Mesendoderm (in vitro differentiated cells): ENCODE measurements around the gene ABTB1.

Experiments used
- DNase-seq: peaks from one replicate; pipeline ENCODE4 v3.0.0; 2013
- H2AK5ac ChIP-seq: 2 replicates; pipeline ENCODE4 v1.6.1; 2013; ENCODE audit warnings: low read length, inconsistent platforms
- H2BK120ac ChIP-seq: 2 replicates; pipeline ENCODE4 v1.6.1; 2013; ENCODE audit warnings: low read depth, mild to moderate bottlenecking, low read length, moderate library complexity, mixed read lengths
- H2BK15ac ChIP-seq: replicated peaks from 2 replicates; pipeline ENCODE4 v1.6.1; 2013; ENCODE audit warnings: low read depth, mild to moderate bottlenecking, moderate library complexity
- H2BK5ac ChIP-seq: 2 replicates; pipeline ENCODE4 v1.6.1; 2013; ENCODE audit warnings: low read length, inconsistent platforms
- H3K18ac ChIP-seq: 2 replicates; pipeline ENCODE4 v1.6.1; 2013; ENCODE audit warnings: mild to moderate bottlenecking, low read length, mixed read lengths
- H3K23ac ChIP-seq: one replicate; pipeline ENCODE4 v1.6.1; 2013; ENCODE audit warnings: low read length
- H3K27ac ChIP-seq: 2 replicates; pipeline ENCODE4 v1.5.1; 2013; ENCODE audit warnings: low read depth, mild to moderate bottlenecking, inconsistent platforms, low read length, moderate library complexity
- H3K27me3 ChIP-seq: 2 replicates; pipeline ENCODE4 v1.6.1; 2013; ENCODE audit warnings: low read length, control low read depth, mild to moderate bottlenecking, inconsistent platforms; ENCODE audit not compliant: insufficient read depth, poor library complexity
- H3K36me3 ChIP-seq: 2 replicates; pipeline ENCODE4 v1.6.1; 2013; ENCODE audit warnings: low read length, inconsistent platforms; ENCODE audit not compliant: control insufficient read depth, insufficient read depth
- H3K4ac ChIP-seq: one replicate; pipeline ENCODE4 v1.6.1; 2013; ENCODE audit warnings: low read depth, mild to moderate bottlenecking, low read length, moderate library complexity
- H3K4me1 ChIP-seq: 2 replicates; pipeline ENCODE4 v1.6.1; 2013; ENCODE audit warnings: low read depth, low read length, inconsistent platforms; ENCODE audit not compliant: control insufficient read depth
- H3K4me2 ChIP-seq: 2 replicates; pipeline ENCODE4 v1.6.1; 2013; ENCODE audit warnings: low read length
- H3K4me3 ChIP-seq: 2 replicates; pipeline ENCODE4 v1.5.1; 2013; ENCODE audit warnings: mild to moderate bottlenecking, low read length
- H3K56ac ChIP-seq: one replicate; pipeline ENCODE4 v1.6.1; 2013; ENCODE audit warnings: low read length
- H3K79me1 ChIP-seq: 2 replicates; pipeline ENCODE4 v1.6.1; 2013; ENCODE audit warnings: low read length, inconsistent platforms
- H3K79me2 ChIP-seq: 2 replicates; pipeline ENCODE4 v1.6.1; 2013; ENCODE audit warnings: mild to moderate bottlenecking, low read length; ENCODE audit not compliant: control insufficient read depth, insufficient read depth
- H3K9ac ChIP-seq: 2 replicates; pipeline ENCODE4 v1.6.1; 2013; ENCODE audit warnings: low read length, inconsistent platforms
- H4K5ac ChIP-seq: one replicate; pipeline ENCODE4 v1.6.1; 2013; ENCODE audit warnings: low read length
- H4K8ac ChIP-seq: one replicate; pipeline ENCODE4 v1.6.1; 2013; ENCODE audit warnings: low read depth, mild to moderate bottlenecking, control low read depth, low read length, moderate library complexity
- WGBS: extraction: QIAGEN DNeasy Blood & Tissue Kit; methylation state at CpG from one replicate; pipeline ENCODE4 v1.1.7; 2013; ENCODE audit warnings: low lambda C conversion rate, missing lambda C conversion rate; ENCODE audit not compliant: insufficient coverage; ENCODE audit errors: extremely low coverage; 5-methylcytosine and 5-hydroxymethylcytosine counted together

The ABTB1 gene

GRCh38 chr3:127707851-127708411 lies 35.2 kb downstream of the ABTB1 start:
- H4K8ac ChIP-seq = no peak overlapping the region
- H3K18ac ChIP-seq = no peak overlapping the region
- no CpG with 5 or more reads among the region's 13 CpGs for WGBS
- no peak overlapping the region for H3K56ac ChIP-seq
- no peak for DNase-seq
- H3K27ac ChIP-seq = no peak overlapping the region
- no peak overlapping the region for H2AK5ac ChIP-seq
- H3K4me1 ChIP-seq = peaks cover 2% of the 10 kb centered on the region
- H3K4me2 ChIP-seq = no peak overlapping the region
- H3K79me1 ChIP-seq = no peaks in the 10 kb centered on the region
- no peaks in the 10 kb centered on the region for H3K79me2 ChIP-seq
- H3K9ac ChIP-seq = no peak overlapping the region
- H2BK120ac ChIP-seq = no peak overlapping the region
- H3K4ac ChIP-seq = no peak overlapping the region
- no peaks in the 10 kb centered on the region for H3K27me3 ChIP-seq
- no peak overlapping the region for H4K5ac ChIP-seq
- H2BK15ac ChIP-seq = no peak overlapping the region
- H3K4me3 ChIP-seq = no peak overlapping the region
- H3K36me3 ChIP-seq = no peaks in the 10 kb centered on the region
- H3K23ac ChIP-seq = no peak overlapping the region
- no peak overlapping the region for H2BK5ac ChIP-seq

GRCh38 chr3:127708837-127709236 lies 36.1 kb downstream of the ABTB1 start:
- Histone ChIP-seq H2BK5ac (no peak overlapping the region), H2BK15ac (no peak overlapping the region), H3K27ac (no peak overlapping the region), H3K4me2 (no peak overlapping the region), H3K4ac (no peak overlapping the region), H3K23ac (no peak overlapping the region), H2AK5ac (no peak overlapping the region), H3K27me3 (no peaks in the 10 kb centered on the region), H2BK120ac (no peak overlapping the region), H3K79me2 (no peaks in the 10 kb centered on the region), H3K9ac (no peak overlapping the region), H3K18ac (no peak overlapping the region), H4K5ac (no peak overlapping the region), H3K79me1 (no peaks in the 10 kb centered on the region), H4K8ac (no peak overlapping the region), H3K4me1 (peaks cover 2% of the 10 kb centered on the region), H3K36me3 (no peaks in the 10 kb centered on the region), H3K4me3 (no peak overlapping the region), H3K56ac (no peak overlapping the region)
- DNase-seq = no peak
- no CpG with 5 or more reads among the region's 2 CpGs for WGBS

GRCh38 chr3:127709320-127710060 lies 36.7 kb downstream of the ABTB1 start:
- H2BK5ac ChIP-seq = no peak overlapping the region
- H3K79me2 ChIP-seq = no peaks in the 10 kb centered on the region
- no peak overlapping the region for H3K23ac ChIP-seq
- no peak overlapping the region for H3K4me2 ChIP-seq
- H2AK5ac ChIP-seq = no peak overlapping the region
- no peak overlapping the region for H4K5ac ChIP-seq
- H3K79me1 ChIP-seq = no peaks in the 10 kb centered on the region
- no peak for DNase-seq
- no peaks in the 10 kb centered on the region for H3K36me3 ChIP-seq
- H4K8ac ChIP-seq = no peak overlapping the region
- whole genome bisulfite sequencing = no CpG with 5 or more reads among the region's 3 CpGs
- no peak overlapping the region for H2BK120ac ChIP-seq
- H2BK15ac ChIP-seq = no peak overlapping the region
- peaks cover 2% of the 10 kb centered on the region for H3K4me1 ChIP-seq
- H3K18ac ChIP-seq = no peak overlapping the region
- no peak overlapping the region for H3K27ac ChIP-seq
- H3K4ac ChIP-seq = no peak overlapping the region
- H3K4me3 ChIP-seq = no peak overlapping the region
- no peak overlapping the region for H3K9ac ChIP-seq
- no peak overlapping the region for H3K56ac ChIP-seq
- no peaks in the 10 kb centered on the region for H3K27me3 ChIP-seq

- Histone ChIP-seq H3K4me1 (peaks cover 2% of the 10 kb centered on the region), H3K4me2 (no peak overlapping the region), H3K23ac (no peak overlapping the region), H3K79me1 (no peaks in the 10 kb centered on the region), H4K5ac (no peak overlapping the region), H3K36me3 (no peaks in the 10 kb centered on the region), H3K18ac (no peak overlapping the region), H3K56ac (no peak overlapping the region), H2BK120ac (no peak overlapping the region), H3K4ac (no peak overlapping the region), H2AK5ac (no peak overlapping the region), H2BK15ac (no peak overlapping the region), H3K27me3 (no peaks in the 10 kb centered on the region), H4K8ac (no peak overlapping the region), H3K9ac (no peak overlapping the region), H2BK5ac (no peak overlapping the region), H3K27ac (no peak overlapping the region), H3K4me3 (no peak overlapping the region), H3K79me2 (no peaks in the 10 kb centered on the region)
- DNase-seq = no peak
- WGBS = no CpG with 5 or more reads among the region's 18 CpGs
Measured at GRCh38 chr3:127710155-127710941, 37.6 kb downstream of the ABTB1 start.

- no peak overlapping the region for H2BK15ac ChIP-seq
- H3K4me3 ChIP-seq = no peak overlapping the region
- no peak overlapping the region for H4K8ac ChIP-seq
- no peaks in the 10 kb centered on the region for H3K27me3 ChIP-seq
- H3K27ac ChIP-seq = no peak overlapping the region
- H3K36me3 ChIP-seq = no peaks in the 10 kb centered on the region
- no peak overlapping the region for H2BK120ac ChIP-seq
- no peak overlapping the region for H3K9ac ChIP-seq
- H3K18ac ChIP-seq = no peak overlapping the region
- H3K4me2 ChIP-seq = no peak overlapping the region
- no peak overlapping the region for H3K23ac ChIP-seq
- H3K79me2 ChIP-seq = no peaks in the 10 kb centered on the region
- H2BK5ac ChIP-seq = no peak overlapping the region
- no peak overlapping the region for H3K56ac ChIP-seq
- DNase-seq = no peak
- no peaks in the 10 kb centered on the region for H3K79me1 ChIP-seq
- H4K5ac ChIP-seq = no peak overlapping the region
- peaks cover 2% of the 10 kb centered on the region for H3K4me1 ChIP-seq
- no peak overlapping the region for H3K4ac ChIP-seq
- no CpG with 5 or more reads among the region's 14 CpGs for WGBS
- H2AK5ac ChIP-seq = no peak overlapping the region
Measured at GRCh38 chr3:127711021-127711695, 38.4 kb downstream of the ABTB1 start.
